Stimulated activated CD4-positive, alpha-beta T cell treated with anti-CD3 and anti-CD28 coated beads, Interleukin-4, amount 100 ng/mL, for 48 hours (primary cell): ENCODE results near the gene DEPDC1B.
"Not testable (repeated sequence)": the region's sequence is repeated elsewhere in the genome, so short reads cannot be mapped to it uniquely, and the experiment has no call there.

ENCODE experiments used
- DNase-seq, 2 donors: peaks; one replicate each; pipeline ENCODE4 v3.0.0-alpha.2; 2020; ENCODE audit warnings: low read depth in 2 of 2

The DEPDC1B gene

DNA sequence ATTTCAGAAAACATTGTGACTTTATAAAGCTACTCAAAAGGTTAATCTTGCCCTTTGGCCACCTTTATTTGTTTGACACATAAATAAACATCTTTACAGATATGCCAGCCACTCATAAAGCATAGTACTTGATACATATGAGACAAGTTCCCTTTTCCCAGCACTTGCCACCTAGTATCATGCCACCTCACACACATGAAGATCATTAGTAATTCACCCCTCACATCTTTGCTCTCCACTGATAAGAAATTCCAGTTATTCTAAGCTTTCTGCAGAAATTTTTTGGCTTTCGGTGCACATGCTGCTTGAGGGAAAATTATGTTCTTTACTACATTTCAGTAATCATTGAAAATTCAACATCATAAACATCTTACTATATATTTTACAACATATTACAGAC, 59.1 kb downstream of the DEPDC1B start:
- DNase-seq = no peak

DNA sequence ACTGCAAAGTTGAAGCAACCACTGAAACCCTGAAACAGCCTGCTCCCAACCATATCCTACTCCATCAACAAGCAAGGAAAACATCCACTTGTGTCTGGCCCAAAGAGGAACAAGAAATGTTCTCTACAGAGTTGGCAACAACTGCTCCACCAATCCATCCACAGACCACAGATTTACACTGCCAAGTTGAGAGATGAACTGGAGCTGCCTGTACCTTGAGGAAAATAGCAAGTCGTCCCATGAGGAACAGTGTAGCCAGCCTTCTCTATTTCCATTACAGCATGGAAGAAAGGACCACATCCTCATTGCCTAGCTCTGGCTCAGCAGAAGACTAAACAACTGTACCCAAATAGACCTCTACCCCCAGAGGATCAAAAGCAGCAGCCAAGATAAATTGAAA, 60.4 kb downstream of the DEPDC1B start:
- DNase-seq = no peak

DNA sequence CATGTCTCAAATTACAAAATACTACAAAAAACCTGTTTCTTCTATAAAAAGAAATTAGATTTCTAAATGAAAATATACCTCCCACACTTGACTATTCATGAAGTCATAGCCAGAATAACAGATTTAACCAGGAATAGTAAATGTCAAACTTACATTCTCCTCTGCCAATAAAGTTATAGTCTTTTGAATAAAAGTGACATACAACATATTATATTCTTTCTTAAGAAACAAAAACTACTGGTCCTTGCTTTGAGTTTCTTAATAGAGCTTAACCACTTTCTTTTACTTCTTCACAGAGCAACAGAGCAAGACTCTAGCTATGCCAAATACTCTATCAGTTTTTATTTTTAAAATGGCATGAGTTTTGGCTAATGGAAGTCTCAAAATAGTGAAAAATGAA, 61.7 kb downstream of the DEPDC1B start:
- DNase-seq = no peak

DNA sequence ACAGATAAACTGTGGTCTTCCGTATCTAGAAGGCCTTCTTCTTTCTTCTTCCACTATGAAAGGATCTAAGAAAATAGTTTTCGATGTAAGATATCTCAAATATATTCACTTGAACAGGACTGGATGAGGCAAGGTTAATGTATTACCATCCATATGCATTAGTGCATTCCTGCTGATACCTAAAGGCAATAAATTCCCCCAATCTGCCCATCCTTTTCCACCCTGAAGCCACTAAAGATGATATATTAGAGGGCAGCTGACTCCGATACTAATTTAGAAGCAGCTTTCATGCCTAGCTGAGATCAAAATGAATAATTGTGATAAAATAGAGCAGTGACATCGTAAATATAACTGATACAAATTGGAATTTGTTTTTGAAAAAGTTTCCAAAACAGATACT, 63.3 kb downstream of the DEPDC1B start:
- DNase-seq = no peak

DNA sequence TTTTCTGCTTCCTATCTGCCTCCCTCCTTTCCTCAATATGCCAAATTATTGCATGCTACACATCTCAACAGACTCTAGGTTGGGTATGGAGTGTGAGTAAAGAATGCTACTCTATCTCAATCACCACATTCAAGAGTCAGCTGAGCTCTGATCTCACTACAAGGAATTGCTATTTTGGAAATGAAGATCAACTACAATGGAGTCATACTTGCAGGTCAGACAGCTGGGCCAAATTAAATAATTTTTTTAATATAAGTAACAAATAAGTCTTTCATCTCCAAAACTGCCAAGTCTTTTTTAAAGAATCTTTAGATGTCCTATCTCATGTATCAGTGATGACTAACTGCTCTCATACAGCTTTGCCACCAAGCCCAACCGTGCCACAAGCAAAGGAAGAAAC, 64.0 kb downstream of the DEPDC1B start:
- no peak for DNase-seq

DNA sequence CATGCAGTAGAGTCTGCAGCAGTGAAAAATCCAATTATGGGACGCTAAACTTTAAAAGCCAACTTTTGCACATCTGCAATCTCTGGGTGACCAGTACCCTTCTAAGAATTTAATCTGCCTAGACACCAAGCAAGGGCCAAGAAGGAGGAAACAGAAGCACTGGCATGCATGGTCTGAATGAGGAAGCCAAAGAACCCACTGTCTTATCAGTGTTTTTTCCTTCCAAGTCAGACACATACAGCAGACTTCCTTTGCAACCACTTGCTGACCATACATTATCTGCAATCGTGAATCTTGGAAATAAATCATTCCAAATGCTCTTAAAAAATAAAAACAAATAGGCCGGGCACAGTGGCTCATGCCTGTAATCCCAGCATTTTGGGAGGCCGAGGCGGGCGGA, 65.9 kb downstream of the DEPDC1B start:
- DNase-seq = no peak

DNA sequence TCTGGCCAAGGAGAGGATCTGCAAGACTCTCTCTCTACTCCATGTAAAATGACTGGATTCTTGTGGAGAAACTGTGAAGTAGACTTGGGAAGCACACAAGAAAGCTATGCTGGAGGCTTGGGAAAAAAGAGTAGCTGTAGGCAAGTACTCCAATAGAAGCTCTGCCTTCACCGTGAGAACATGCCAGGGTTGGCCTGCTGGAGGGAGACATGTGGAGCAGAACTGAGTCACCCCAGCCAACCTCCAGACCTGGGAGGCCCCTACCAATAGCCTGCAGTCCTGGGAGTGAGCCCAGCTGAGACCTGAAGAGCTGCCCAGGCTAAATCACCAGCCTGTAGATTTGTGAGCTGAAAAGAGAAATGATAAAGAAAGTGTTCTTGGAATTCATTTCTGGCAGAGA, 66.6 kb downstream of the DEPDC1B start:
- DNase-seq = no peak

DNA sequence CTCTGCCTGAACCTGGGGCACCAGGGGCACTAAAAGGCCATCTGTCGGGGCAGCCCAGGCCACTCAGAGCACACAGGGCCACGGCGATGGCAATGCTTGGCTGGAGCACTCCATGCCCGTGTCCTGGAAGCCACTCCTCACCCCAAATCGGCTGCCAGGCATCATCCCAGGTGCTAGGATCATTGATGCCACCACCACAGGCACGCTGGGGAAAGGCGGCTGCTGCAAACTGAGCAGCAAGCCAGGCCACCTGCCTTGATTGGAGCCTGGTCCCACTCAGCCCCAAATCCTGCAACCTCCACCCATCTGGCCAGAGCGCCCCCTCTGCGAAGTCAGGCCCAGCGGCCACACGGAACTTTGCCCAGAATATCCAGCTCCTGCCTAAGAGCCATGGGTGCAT, 67.8 kb downstream of the DEPDC1B start:
- no peak for DNase-seq

DNA sequence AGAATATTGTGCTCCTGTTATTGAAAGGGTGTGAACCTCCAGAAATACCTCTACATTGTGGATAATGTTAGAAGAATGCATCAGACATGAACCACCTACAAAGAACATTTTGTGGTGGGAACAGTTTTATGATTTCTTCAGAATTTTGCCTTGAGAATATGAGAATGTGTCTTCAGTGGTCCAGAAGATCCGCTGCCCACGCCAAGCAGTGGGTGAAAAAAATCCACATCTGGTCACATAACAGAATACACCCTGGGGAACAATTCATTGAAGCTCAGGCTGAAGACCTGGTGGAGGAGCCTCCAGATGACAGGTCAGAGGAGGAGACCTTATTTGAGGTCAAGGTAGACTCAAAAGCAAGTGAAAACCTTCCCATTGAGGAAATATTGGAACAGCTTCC, 69.1 kb downstream of the DEPDC1B start:
- no peak for DNase-seq

DNA sequence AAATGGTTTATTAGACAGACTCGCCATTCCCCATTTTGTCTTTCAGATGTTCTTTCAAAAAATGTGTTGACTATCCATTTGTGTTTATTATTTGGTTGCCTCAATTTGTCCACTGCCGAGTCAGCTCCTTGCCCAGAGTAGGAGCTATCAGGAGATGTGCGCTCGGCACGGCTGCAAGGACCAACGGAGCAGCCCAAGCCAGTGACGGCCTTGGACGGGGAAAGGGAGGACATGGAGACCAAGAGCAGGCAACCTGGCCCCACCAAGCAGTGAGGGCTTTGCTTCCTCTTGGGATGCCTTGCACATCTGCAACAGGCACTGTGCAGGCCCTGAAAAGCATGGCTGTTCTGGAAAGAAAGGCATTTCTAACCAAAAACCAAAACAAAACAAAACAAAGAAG, 69.8 kb downstream of the DEPDC1B start:
- no peak for DNase-seq

DNA sequence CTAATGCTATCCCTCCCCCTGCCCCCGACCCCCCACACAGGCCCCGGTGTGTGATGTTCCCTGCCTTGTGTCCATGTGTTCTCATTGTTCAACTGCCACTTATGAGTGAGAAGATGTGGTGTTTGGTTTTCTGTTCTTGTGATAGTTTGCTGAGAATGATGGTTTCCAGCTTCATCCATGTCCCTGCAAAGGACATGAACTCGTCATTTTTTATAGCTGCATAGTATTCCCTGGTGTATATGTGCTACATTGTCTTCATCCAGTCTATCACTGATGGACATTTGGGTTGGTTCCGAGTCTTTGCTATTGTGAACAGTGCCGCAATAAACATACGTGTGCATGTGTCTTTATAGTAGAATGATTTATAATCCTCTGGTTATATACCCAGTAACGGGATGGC, 75.1 kb downstream of the DEPDC1B start:
- not testable (repeated sequence) for DNase-seq

DNA sequence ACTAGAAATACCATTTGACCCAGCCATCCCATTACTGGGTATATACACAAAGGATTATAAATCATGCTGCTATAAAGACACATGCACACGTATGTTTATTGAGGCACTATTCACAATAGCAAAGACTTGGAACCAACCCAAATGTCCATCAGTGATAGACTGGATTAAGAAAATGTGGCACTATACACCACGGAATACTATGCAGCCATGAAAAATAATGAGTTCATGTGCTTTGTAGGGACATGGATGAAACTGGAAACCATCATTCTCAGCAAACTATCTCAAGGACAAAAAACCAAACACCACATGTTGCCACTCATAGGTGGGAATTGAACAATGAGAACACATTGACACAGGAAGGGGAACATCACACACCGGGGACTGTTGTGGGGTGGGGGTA, 79.2 kb downstream of the DEPDC1B start:
- DNase-seq = not testable (repeated sequence)

DNA sequence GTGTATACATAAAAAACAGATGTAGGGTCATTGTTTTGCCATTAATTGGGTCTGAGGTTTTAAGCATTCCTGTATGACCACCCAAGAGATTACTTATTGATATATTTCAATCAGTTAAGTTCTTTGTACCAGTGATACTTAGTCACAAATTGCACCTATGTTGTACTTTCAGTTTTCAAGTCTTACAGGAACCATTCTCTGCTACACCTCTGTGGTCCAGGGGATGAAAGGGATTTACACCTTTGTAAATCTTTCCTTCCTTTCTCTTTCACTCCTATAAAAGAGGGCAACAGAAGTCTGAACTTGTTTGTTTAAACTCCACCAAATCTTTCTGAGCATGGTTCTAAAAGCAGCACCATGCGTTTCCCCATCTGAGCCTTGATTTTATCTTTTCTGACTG, 86.1 kb downstream of the DEPDC1B start:
- DNase-seq = no peak

DNA sequence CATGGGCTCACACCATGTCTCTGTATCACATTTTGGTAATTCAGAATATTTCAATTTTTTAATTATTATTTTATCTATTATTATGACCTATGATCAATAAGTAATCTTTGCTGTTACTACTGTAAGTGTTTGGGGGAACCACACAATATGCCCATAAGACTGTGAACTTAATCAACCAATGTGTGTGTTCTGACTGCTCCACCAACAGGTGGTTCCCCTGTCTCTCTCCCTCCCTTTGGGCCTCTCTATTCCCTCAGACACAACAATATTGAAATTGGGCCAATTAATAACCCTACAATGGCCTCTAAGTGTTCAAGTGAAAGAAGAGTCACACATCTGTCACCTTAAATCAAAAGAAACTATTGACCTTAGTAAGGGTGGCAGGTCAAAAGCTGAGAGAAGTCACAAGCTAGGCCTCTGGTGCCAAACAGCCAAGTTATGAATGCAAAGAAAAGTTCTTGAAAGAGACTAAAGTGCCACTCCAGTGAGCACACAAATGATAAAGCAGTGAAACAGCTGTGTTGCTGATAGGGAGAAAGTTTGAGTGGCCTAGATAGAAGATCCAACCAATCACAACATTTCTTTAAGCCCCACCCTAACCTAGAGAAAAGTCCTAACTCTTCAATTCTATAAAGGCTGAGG, 88.7 kb downstream of the DEPDC1B start:
- DNase-seq = no peak

DNA sequence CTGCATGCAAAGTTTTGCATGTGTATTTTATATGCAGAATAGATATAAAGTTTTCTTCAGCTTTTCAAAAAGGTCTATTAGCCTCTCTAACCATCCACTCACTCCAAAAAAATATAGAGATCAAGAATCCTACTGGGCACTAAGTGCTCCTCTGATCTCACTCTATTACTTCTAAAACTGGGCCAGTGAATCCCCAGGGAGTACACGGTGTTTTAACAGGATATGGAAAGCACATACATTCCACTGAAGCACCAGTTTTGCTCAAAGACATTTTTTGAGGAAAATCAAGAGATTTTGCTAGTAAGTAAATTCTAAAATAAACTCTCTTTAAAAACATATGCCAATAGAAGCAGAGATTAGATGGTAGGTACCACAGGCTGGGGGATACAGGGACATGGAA, 95.2 kb downstream of the DEPDC1B start:
- DNase-seq = no peak

DNA sequence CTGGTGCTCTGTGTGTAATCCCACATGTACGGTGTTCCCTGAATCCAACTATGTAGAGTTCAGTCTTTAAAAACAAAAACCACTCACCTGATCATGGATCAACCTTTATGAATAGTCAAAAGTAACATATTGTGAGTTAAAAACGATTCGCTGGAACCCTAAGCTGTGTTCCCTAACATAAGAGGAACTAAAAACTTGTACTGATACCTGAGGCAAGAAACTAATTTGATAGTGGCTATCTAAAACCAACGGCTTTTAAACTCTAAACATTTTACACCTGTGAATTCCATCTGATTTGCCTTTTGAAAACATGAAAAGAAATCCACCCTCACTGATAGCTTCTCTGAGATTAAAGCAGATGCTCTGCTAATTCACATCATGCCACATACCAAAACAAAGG, 101.5 kb downstream of the DEPDC1B start:
- DNase-seq = no peak

DNA sequence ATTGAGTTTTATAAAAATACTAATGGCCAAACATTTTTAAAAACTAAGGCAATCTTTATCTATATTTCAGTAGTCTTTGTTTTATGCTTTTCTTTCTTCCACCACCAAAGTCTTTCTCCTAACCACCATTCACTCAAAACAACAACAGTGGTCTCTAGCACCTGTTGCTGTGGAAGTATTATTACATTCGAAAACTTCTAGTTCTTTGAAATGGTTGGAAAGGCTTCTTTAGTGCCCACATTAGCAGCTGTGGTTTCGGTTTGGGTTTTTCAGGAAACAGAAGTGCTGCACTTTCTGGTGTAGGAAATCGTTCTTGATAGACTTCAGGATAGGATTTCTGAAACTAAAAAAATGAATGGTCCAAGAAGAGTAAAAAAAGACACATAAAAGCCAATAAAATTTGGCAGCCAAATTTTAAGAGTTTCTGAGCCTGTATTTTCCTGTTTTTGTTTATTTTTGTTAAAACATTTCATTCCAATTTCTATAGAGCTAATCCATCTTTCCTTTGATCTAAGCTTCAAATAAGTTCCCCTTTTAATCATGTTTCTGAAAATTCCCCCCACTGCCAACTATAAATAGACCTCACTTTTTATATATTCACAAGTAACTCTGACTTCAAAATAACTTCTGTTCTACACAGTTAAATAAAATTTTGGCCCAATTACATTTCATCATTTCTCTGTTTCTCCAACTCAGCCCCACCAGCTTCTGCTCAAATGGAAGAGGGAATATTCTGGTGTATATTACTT, 102.2 kb downstream of the DEPDC1B start:
- no peak for DNase-seq

DNA sequence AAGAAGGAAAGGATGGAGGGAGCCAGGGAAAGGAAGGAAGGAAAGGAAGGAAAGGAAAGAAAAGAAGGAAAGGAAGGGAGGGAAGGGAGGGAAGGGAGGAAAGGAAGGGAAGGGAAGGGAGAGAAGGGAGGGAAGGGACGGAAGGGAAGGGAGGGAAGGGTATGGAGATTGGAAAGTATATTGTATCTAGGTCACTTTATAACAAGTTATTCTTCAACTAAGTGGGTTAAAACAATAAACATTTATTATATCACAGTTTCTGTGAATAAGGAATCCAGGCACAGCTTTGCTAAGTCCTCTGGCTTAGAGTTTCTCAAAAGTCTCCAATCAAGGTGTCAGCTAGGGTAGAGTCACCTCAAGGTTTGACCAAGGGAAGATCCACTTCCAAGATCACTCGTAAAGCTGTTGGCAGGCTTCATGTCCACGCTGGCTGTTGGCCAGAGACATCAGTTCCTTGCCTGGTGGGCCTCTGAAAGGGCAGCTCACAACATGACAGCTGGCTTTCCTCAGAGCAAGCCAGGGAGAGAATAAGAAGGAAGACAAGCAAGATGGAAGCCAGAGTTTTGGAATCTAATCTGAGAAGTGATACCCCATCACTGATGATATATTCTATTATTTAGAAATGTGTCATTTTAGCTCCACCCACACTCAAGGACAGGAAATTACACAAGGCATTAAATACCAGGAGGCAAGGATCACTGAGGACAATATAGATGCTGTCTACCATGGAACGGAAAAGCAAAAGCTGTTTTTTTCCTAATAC, 105.1 kb downstream of the DEPDC1B start:
- no peak for DNase-seq

DNA sequence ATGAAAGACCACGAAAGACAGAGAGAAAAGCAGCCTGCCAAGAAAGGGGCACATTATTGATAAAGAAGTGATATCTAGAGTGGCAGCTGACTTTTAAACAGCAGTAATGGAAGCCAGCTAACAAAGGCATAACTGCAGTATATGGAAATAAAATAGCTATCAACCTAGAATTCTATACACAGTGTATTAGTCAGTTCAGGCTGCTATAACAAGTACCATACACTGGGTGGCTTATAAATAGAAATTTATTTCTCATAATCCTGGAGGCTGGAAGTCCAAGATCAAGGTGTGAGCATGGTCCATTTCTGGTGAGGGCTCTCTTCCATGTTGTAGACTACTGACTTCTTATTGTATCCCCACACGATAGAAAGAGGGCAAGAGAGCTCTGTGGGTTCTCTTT, 109.8 kb downstream of the DEPDC1B start:
- DNase-seq = no peak

DNA sequence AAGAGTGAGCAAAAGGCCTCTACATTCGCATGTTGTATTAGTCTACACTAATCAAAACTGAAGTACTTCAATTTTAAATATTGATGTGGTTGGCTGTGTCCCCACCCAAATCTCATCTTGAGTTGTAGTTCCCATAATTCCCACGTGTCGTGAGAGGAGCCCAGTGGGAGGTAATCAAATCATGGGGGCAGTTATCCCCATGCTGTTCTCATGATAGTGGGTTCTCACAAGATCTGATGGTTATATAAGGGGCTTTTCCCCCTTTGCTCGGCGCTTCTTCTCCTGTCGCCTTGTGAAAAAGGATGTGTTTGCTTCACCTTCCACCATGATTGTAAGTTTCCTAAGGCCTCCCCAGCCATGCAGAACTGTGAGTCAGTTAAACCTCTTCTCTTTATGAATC, 112.7 kb downstream of the DEPDC1B start:
- DNase-seq = not testable (repeated sequence)

DNA sequence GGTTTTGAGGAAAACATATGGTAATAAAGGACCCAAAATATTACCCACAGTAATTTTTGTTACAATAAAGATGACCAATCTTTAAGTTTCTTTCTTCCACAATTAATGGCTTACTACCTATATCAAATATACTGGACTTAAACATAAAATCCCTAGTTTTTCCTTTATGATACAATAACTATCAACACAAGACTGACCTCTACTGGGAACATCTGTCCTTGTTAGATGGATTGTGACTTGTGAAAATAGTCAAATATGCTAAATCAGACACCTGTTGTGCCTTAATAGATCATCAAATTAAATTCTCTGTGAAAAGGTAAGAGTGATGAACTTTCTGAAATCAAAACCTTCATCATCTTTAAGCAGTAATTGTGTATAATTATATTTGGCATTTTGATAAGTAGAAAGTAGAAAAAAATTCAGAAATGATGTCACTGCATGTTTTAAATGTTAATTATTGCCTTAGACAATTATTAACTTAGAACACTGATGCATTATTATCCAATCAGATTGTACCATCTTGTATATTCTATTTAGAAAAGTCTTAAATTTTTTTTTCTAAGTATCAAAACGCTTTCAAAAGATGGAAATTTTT, 113.6 kb downstream of the DEPDC1B start:
- DNase-seq = no peak

DNA sequence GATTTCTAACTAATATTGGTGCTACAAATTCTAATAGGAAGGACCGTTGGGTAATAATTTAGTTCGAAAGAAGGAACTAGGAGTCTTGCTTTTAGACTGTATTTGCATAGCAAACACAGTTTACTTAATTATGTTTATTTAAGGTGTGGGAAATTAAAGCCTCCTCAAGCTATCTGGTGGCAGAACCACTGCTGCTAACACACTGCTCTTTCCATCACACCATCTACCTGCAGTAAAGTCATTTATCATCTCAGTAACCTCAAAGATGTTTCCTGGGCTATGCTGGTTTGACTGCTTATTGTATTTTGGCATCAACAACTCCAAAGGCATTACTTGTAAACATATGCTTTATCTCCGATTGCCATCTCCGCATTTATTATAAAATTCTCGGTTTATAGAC, 114.3 kb downstream of the DEPDC1B start:
- DNase-seq = no peak

DNA sequence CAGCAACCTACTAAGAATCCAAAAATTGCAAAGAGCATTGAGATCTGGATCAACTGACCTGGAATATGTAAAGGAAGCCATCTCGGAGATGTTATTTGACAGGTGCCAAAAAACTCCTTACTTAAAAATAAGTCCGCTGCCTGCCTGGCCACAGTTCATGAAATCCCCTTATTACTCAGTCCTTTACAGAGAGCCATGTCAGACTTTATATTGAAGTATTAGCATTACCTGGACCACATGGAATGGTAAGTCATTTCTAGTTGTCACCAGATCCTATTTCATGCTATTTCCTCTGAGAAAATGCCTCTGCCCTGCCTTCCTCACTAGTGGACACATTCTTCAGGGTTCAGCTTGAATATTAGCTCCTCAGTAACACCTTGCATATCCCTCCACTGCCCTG, 115.7 kb downstream of the DEPDC1B start:
- DNase-seq = no peak
